K562 (cell line): ENCODE results near the gene ARHGAP25. TPM values are rescaled to one million over a fixed set of nuclear protein-coding genes. Genes with fewer than 3 reads are reported as not detected.

Experiments
- FOXJ3 ChIP-seq: sonication (generic); formaldehyde crosslinking; IDR thresholded peaks from 2 replicates; pipeline ENCODE4 v1.4.0; 2020; ENCODE audit warnings: mild to moderate bottlenecking, missing genetic modification reagents
- LEF1 ChIP-seq: fragments of 450-650 bp; IDR thresholded peaks from 2 replicates; pipeline ENCODE4 v1.6.1; 2016; ENCODE audit warnings: mild to moderate bottlenecking
- MEF2D ChIP-seq: conservative IDR thresholded peaks from 2 replicates; pipeline ENCODE4 v1.6.1; 2016; ENCODE audit warnings: low read depth, missing genetic modification characterization, missing compliant biosample characterization
- PHF8 ChIP-seq: fragments of 200-600 bp; sonication (generic); IDR thresholded peaks from 2 replicates; pipeline ENCODE4 v1.6.1; 2012; ENCODE audit warnings: mixed run types, mild to moderate bottlenecking, inconsistent platforms, low read length, moderate library complexity, borderline replicate concordance
- RBM39 ChIP-seq: fragments of 200-400 bp; formaldehyde crosslinking; optimal IDR thresholded peaks from 2 replicates; pipeline ENCODE3; 2018; ENCODE audit warnings: low read depth, low read length
- SNRNP70 ChIP-seq: fragments of 200-400 bp; formaldehyde crosslinking; optimal IDR thresholded peaks from 2 replicates; pipeline ENCODE3; 2017; ENCODE audit warnings: low read depth, low read length
- SUPT5H ChIP-seq: fragments of 450-650 bp; IDR thresholded peaks from 2 replicates; pipeline ENCODE4 v1.6.1; 2016
- TAF7 ChIP-seq: fragments of 450-650 bp; IDR thresholded peaks from 2 replicates; pipeline ENCODE4 v1.6.1; 2016; ENCODE audit warnings: missing genetic modification characterization, missing compliant biosample characterization
- TBP ChIP-seq: optimal IDR thresholded peaks from 2 replicates; pipeline ENCODE3; 2011; ENCODE audit warnings: low read depth, low read length, improper control_type of control experiment
- TSHZ1 ChIP-seq: fragments of 250-450 bp; sonication (Bioruptor Pico); IDR thresholded peaks from 2 replicates; pipeline ENCODE4 v1.4.0; 2020; ENCODE audit warnings: mild to moderate bottlenecking, moderate library complexity
- polyA plus RNA-seq, 8 experiments: library from polyadenylated mRNA; depleted of rRNA in 4 of 8; stranded (reverse) in 5 of 8; unstranded in 3 of 8; fragments of >200 nt; fragmentation: Nextera tagmentation in 2 of 8; fragmentation: Illumina TruSeq in 1 of 8; extraction: Ambion mirVana in 2 of 8; extraction: Trizol in 1 of 8; gene quantifications; 2 replicates each; pipeline versions ENCODE4 v1.2.1 to v1.2.3, GENCODE V29; 2011 to 2014; ENCODE audit warnings: inconsistent platforms in 1 of 8, missing spikeins in 1 of 8
- total RNA-seq, 7 experiments: library from RNA; depleted of rRNA in 6 of 7; stranded (reverse); fragments of >200 nt in 6 of 7; fragmentation: Illumina TruSeq in 2 of 7; extraction: Trizol in 2 of 7; gene quantifications; 2 replicates each; pipeline versions ENCODE4 v1.2.1 to v1.2.3, GENCODE V29; 2011 to 2021; ENCODE audit warnings: low replicate concordance in 1 of 7

ARHGAP25 gene
- total and polyA plus RNA-seq, 9 of the 15 experiments (the other 6 are each of a cell fraction or from before 2014, with no cell fraction given), result 4.9 to 14.8 (median 10.7) TPM

GRCh38 chr2:68766376-68766845, 31.8 kb downstream of the ARHGAP25 start (continued):
- TF ChIP-seq MEF2D (0 out of 2 replicates have a peak, but pooled peaks have one; percentile 39), TSHZ1 (CRISPR knock-in tag) (no peak), PHF8 (no peak), TAF7 (no peak), SNRNP70 (no peak), FOXJ3 (CRISPR knock-in tag) (no peak), LEF1 (0 out of 2 replicates have a peak, but pooled peaks have one; percentile 19), RBM39 (no peak), SUPT5H (no peak), TBP (peak; percentile 14)
